CD4-positive, alpha-beta T cell treated with Interleukin-17A for 4 hours (primary cell): ENCODE measurements around the gene KRT86.
"Not testable (repeated sequence)": the region's sequence is repeated elsewhere in the genome, so short reads cannot be mapped to it uniquely, and the experiment has no call there.

ENCODE experiments used
- DNase-seq: peaks from one replicate; pipeline ENCODE4 v3.0.0-alpha.2; 2020; ENCODE audit warnings: mixed read lengths

The KRT86 gene

DNA sequence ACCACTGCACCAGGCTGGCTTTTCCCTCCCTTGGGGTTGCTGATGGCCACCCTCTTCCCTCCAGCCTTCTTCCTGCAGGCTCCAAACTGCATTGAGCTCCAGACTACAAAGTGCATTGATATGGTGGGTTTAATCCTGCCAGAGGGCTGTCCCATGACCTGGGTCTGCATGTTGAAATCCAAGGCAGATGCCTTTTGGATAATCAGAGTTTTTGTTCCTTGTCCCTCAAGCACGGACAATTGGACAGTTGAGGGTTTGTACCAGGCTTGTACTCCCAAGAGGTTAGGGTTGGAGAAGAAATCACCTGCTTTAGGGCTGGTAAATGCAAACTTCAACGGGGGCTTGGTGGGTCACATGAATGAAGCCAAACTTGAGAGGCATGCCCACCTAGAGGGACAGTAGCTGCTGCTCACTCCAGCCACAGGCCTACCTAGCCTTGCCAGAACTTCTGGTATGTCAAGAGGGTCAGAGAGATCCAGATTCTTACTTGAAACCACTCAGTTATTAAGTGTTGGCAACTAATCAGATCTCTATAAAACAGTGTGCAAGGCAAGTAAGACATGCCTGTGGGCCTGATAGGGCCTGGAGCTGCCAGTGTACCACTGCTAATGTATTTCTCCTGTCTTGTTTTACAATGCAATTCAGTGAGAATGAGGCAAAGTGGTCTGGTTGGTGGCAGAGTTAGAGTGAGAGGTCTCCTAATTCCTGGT, 68.5 kb downstream of the KRT86 start:
- no peak for DNase-seq

DNA sequence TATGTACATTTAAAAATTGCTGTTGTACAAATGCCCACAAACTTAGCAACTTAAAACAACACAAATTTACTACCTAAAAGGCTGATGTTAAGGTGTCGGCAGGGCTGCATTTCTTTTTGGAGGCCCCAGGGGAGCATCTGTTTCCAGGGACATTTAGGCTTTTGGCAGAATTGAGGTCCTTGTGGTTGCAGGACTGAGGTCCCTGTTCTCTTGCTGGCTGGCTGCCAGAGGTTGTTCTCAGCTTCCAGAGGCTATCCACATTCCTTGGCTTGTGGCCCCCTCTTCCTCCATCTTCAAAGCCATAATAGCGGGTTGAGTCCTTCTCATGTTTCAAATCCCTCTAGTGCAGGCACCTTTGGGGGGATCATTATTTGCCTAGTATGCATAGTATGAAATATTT, 69.1 kb downstream of the KRT86 start:
- no peak for DNase-seq

DNA sequence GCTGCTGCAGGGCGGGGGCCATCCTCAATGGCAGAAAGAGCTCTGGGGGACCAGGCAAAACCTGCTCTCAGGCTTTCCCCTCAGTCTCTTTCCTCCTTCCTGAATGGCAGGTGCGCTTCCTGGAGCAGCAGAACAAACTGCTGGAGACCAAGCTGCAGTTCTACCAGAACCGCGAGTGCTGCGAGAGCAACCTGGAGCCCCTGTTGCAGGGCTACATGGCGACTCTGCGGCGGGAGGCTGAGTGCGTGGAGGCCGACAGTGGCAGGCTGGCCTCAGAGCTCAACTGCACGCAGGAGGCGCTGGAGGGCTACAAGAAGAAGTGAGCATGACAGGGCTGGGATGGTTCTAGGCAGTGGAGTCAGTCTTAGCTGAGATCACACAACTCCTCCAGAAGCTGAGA, 69.7 kb downstream of the KRT86 start:
- DNase-seq: no peak

DNA sequence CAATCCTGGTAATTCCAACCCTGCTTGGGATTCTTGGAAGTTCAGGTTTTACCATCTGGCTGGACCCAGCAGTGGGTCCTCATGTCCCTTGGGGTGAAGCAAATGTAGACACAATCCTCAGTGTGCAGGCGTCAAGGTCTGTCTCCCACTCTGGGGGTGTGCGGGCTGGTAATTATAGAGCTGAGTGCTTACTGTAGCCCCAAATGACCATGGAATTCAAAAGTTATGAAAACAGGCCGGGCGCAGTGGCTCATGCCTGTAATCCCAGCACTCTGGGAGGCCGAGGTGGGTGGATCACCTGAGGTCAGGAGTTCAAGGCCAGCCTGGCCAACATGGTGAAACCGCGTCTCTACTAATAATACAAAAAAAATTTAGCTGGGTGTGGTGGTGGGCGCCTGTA, 70.6 kb downstream of the KRT86 start:
- DNase-seq: not testable (repeated sequence)

DNA sequence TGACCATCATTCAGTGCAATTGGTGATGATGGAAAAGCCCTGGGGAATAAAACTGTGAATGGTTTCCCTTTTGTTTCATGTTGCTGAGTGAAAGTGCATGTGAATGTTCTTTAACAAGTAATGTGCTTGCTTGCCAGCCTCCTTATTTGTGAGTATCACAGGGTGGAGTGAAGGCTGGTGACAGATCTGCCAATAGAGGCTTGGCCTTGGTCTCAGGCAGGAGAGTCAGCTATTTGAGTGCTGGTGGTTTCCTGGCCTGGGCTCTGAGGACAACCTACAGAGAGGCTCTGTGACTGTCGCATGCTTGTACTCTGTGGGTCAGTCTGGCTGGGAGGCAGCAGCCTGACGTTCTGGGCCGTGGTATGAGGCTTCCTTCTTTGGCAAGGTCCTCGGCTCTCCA, 72.1 kb downstream of the KRT86 start:
- DNase-seq: no peak

DNA sequence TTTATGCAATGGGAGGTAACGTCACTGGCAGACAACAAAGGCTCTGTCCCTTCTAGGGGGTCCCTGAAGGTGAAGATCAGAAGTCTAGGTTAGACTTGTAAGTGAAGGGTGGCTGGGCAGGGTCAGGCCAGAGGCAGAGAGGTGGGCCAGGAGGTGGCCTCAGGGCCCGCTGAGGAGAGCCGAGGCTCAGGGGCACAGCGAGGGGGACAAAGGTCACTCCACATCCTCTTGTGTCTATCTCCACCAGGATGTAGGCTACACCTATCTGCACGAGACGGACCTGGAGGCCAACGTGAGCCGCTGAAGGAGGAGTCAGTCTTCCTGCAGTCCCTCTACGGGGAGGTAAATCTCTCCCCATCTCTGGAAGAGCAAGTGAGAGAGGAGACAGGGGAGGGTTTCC, 72.6 kb downstream of the KRT86 start:
- no peak for DNase-seq

DNA sequence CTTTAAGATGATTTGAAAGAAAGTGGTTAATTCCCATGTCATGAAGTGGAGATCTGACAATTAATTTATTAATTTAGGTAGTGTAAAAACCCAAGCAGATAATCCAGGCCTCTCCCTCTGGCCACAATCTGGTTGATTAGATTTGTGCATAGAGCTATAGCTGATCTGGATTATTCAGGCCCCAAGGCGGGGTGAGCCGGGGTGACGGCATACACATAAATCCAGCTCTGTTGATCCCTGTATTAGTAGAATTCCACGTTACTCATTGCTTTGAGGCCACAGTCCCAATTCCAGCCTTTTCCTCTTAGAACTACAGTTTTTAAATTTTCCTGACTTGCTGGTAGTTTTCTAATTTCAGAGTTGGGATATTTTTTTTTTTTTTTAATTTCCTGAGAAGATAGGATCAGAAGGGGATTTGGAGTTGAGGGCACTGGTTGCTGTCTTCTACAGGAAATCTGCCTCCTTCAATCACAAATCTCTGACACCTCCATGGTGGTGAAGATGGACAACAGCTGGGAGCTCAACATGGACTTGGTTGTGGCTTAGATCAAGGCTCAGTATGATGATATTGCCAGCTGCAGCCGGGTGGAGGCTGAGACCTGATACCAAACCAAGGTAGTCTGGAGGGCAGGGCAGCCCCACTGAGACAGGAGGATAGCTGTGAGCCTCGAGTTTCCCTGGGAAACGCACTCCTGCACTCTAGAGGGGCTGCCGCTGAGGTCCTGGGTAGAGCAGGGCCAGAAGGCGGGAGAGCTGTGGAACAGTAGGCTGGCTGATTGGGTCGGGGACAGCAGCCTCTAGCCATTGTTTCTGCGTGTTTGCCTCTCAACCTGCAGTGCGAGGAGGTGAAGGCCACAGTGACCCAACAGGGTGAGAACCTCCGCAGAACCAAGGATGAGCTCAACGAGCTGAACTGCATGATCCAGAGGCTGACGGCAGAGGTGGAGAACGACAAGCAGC, 73.4 kb downstream of the KRT86 start:
- DNase-seq: no peak

DNA sequence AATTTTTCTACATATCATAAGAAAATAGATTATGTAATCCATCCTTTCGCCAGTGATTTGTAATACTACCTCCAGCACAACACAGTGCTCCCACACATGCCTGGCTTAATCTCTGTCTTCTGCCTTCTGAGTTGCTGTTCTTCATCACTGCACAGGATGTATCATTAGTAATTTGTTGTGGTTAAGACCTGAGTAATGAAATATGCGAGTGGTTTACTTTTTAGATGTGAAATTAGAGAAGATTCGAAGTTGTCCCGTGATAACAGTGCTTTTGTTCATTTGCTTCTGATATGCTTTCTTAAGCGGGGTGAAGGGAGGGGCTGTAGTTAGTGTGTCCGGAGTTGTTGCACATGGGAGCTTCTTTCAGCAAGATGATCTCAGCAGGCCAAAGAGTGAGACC, 74.8 kb downstream of the KRT86 start:
- no peak for DNase-seq

DNA sequence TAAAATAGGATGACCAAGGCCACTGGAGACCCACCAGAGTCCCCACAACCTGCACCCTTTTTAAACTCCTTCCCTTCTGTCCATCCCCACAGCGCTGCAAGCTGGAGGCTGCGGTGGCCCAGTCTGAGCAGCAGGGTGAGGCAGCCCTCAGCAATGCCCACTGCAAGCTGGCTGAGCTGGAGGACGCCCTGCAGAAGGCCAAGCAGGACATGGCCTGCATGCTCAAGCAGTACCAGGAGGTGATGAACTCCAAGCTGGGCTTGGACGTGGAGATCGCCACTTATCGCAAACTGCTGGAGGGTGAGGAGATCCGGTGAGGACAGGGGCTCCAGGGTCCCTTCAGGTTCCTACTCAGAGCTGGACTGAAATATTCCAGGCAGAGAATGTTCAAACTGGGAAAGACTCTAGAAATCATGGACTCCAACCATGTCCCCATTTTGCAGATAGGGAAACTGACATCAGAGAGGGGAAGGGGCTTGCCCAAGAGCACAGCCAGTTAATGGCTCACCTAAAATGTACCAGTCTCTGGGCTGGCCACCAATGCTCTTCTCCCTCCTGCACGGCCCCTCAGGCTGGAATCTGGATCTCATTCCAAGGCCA, 75.7 kb downstream of the KRT86 start:
- DNase-seq: no peak

DNA sequence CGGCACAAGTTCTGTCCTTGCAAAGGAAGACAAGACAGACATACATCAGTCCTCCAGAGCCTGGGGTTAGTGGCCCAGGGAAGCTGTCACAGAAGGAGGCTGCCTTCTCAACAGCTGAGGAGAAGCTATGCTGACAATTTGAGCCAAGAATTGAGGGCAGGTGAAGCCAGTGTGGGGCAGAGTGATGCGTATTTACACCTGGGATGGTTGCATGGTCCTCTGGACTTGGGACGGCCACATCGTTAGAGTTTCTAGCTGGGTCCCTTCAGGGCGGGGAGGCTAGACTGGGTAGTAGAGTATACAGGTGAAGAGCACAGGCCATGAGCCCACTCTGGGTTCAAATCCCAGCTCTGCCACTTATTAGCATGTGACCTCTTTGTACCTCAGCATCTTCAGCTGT, 76.3 kb downstream of the KRT86 start:
- no peak for DNase-seq

DNA sequence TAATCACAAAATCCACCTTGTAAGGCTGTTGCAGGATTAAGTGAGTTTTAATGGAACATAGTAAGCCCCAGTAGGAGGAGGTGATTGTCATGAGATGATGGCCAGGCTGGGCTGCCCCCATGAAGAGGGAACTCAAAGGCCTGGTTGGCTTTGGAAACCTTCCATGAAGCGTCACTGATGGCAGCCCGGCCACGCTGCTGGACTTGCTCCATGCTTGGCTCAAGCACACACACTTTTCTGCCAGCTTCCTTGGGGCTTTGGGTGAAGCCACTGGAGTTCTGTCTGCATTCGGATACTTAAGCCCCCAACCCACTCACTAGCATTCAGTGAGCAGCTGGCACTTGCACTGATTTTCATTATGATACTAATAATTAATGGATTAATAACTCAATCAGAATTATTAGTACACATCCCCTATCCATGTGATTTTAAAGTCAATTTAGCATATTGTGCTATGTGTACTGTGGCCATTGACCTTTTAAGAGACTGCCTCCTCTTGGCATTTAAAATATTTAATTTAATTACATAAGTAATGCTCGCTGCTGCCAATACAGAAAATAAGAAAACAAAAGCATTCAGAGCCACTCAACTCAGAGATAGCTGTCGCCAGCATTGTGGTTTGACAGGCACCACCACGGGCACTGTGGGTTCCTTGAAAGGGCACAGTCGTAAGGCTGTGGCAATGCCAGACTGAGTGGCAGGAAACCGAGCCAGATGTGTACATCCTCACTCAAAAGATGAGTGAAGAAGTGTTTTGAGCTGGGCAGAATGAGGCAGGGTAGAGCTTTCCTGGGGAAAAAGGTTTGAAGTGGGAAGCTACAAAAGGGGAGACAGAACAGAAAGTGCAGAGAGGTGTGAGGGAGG, 77.0 kb downstream of the KRT86 start:
- peak; percentile 68 for DNase-seq

DNA sequence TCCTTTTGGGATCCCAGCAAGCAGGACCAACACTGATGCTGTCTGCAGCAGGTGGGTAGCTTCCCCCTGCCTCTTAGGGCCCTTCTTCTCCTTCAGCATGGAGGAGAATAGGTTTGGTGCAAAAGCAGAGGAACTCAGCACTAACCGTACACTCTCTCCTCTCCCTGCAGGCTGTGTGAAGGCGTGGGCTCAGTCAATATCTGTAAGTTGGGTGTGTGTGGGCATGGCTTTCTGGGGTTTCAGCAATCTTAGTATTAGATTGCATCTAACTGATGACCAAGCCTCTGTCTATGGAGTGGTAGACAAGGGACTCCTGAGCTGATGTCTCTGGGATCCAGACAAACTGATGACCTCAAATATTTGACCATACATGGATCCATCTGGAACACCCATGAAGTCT, 78.5 kb downstream of the KRT86 start:
- no peak for DNase-seq

DNA sequence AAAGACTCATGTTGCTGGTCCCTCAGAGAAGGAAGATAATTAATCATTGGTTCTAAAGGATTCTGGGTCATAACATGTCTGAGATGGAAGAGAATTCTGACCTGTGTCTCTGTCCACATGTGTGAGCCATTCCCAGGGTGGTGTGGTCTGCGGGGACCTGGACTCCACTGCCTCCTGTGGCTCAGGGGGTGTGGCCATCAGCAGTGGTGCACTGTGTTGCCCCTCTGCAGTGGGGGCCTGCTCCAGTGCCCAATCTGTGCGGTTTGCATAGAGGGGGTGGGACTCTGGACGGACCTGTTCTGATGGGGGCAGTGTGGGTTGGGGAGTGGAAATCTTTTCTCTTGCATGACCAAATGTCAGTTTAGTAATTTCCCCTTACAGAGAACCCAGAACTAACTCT, 79.3 kb downstream of the KRT86 start:
- DNase-seq: no peak

DNA sequence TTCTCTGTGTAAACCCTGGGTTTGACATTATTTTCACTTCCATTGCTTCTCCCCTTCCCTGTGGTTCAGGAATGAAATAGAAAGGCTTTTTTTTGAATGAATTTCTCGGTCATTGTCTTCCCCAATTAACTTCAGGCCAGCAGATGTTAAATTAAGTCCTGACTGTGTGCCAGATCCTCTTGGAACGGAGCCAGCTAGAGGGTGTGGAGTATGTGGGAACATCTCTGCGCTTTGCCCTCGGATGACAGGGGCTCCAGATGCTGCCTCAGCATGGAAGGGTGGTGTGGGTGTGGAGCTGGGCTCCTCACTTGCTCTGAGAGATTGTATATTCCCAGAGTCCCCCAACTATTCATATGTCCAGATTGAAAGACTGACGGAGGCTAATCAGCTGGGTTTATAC, 79.8 kb downstream of the KRT86 start:
- DNase-seq: no peak

DNA sequence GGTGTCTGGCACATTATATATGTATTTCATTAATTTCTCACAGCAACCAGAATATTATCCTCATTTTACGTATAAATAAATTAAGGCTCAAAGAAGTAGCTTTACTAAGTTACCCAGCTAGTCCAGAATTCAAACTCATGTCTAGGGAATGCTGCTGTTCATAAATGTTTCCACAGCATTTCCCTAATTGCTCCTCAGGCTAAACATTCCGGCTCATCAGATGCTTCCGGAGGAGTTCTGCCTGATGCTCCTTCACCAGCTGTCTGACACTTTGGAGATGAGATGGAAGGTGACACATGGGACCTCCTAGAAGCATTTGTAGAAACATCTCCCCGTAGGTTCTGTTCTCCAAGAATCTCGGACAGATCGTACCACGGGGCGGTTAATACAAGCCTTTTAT, 80.7 kb downstream of the KRT86 start:
- DNase-seq: no peak

DNA sequence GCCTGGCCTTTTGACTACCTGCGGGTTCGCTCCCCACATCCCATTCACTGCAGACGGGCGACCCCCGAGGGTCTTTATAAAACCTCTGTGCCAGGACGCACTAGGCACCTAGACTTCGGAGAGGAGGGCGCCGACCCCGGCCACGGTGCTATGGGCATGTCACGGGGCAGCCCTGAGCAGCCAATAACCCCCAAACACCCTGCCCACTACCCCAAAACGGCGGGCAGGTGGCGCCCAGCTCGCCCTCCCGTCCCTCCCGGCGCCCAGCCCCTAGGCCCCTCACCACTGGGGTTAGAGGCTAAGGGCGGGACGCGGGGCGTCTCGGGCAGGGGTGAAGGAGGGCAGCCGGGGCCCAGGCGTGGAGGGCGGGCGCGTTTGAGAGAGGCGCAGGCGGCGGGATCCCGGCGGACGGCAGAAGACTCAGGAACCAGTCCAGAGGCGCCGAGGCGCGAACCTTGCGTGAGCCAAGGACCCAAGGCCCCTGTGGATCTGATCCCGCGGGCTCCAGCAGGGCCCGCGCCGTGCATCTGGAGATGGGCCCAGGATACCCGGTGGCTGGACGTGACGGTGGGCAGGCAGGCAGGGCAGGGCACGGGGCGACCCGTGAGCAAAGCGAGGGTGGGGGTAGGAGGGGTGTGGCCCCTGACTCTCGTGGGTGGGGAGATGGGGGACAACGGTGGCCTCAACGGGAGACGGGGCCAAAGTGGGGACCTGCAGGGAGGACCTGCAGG, 81.8 kb downstream of the KRT86 start:
- no peak for DNase-seq

DNA sequence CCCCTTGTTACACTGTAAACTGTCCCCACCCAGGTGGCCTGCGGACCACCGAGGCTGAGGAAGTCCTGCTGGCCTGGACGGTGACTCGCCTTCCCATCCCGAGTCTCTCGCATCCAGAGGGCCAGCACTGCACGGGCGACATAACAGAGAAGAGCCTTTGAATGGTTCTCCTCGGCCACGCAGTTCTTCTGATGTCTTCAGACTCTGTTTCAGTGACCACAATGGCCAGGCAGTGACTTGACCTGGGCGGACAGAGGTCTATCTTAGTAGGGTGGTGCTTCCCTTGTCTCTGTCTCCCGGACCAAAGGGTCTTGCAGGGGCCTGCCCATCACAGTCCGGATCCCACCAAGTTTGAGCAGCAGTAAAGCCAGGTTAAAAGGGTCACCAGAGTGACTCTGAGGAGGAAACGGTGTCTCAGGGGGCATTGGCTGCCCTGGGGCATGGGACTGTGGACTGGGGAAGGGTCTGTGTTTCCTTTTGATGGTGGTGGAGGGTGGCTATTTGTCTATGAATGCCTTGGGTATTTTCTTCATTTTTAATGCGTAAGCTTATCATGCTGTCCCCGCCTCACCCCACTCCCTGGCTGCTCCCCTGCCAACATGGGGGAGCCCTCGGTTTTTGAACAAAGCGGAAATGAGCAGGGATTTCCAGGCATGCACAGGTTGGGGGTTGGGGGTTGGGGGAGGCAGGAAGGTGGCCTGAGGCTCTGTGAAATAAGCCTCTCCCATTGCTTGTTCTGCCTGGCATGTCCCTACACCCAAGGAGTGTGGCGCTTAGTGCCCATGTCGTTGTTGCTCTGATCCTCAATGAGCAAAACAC, 82.5 kb downstream of the KRT86 start:
- no peak for DNase-seq
